NCI-H1092 treated with DMSO at 0.1 percent for 48 hours (cell line): ENCODE data around the gene FAM107B.
"Not testable (repeated sequence)": the region's sequence is repeated elsewhere in the genome, so short reads cannot be mapped to it uniquely, and the experiment has no call there.

ENCODE experiments used
- DNase-seq: peaks from one replicate; lab custom pipeline; 2025; lab: John Stamatoyannopoulos, UW

The FAM107B gene

GRCh38 chr10:14601326-14601725 lies 173.4 kb downstream of the FAM107B start:
- no peak for DNase-seq

DNA sequence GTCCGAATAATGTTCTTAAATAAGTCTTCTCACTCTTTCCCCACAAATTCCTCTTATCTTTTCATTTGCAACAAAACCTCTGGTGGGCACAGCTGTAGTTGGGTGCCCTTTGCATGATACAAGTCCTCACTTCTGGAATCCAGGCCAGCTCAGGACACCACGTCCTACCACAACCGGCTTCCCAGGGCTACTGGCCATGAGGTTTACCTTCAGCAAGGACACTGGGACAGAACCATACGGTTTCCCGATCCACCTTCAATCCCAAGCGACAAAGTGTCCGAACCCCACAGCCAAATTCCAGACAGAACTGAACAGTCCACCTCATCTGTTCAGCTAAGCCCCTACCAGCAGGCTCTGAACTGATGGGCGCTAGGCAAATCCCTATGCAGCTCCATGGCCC lies 174.6 kb downstream of the FAM107B start:
- no peak for DNase-seq

DNA sequence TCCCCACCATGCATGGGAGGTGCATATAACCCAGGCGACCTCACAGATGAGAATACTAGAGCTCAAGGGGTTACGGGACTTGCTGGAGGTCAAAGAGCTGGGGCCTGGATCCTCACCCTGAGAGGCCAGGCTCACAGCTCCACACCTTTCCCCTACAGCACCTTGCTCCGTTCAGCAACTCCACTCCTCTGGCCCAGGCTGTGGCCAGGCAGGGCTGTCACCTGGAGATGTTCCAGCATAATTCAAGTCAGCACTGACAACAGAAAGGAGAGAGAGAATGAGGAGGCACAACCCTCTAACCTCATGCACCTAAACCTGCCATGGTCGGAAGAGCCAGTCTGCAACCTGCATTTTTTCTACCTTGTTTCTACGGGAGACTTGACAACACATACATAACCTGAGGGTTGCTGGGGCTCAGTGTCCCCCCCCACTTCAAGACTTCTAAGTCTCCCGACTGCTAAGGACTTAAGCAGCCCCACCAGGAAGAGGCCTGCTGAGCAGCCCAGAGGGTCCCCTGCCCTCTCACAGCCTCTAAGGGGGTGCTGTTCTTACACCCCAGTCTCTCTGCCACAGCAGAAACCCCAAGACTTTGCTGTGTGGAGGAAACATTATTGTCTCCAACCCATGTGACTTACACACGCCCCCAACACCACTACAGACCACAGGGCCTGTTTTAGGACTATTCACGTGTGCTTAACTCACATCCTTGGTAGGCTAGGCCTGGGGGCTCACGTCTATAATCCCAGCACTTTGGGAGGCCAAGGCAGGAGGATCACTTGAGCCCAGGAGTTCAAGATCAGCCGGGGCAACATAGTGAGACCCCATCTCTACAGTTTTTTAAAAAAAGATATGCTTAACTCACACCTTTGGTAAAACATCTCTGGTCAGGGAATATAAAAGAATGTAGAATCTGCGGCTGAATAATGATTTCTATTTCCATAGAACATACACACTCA lies 175.6 kb downstream of the FAM107B start:
- no peak for DNase-seq

GRCh38 chr10:14595526-14596182 lies 179.0 kb downstream of the FAM107B start:
- no peak for DNase-seq

- no peak for DNase-seq
These were observed 179.7 kb downstream of the FAM107B start for GRCh38 chr10:14594878-14595525.

DNA sequence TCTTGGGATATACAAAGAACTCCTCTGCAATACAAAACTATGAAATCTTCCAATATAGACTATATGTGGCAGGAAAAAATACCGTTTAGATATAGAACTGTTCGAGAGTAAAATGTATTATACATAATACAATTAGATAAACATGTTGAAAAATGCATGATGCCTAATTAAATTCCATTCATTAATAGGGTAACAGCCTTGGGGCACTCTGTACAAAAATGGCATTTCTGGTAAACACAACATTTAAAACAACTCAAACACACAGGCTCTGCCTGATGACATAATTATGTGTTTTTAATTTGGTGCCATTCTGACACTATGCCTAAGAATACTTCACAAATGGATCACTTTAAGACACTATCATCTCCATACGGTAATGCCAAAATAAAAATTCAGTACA lies 180.9 kb downstream of the FAM107B start:
- DNase-seq, result no peak

DNA sequence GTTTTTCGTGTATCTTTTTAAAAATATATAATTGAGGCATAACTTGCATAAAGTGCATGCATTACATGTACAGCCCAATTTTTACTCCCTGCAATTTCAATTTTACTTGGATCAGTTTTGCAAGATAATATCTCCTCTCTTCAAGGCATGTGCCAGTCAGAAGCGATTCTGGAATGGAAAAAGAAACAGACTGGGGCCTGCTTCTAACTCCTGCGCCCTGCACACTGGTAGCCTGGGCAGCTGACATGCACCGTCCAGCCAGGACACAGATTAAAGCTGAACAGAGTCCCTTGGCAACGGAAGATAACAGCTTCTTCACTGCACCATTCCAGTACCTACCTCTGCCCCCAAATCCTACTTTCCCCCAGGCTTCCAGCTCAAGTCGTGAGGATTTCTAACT lies 182.1 kb downstream of the FAM107B start:
- no peak for DNase-seq

- no peak for DNase-seq
These were observed 182.7 kb downstream of the FAM107B start for GRCh38 chr10:14592026-14592425.

GRCh38 chr10:14588938-14589294 lies 185.8 kb downstream of the FAM107B start:
- DNase-seq, result not testable (repeated sequence)

DNA sequence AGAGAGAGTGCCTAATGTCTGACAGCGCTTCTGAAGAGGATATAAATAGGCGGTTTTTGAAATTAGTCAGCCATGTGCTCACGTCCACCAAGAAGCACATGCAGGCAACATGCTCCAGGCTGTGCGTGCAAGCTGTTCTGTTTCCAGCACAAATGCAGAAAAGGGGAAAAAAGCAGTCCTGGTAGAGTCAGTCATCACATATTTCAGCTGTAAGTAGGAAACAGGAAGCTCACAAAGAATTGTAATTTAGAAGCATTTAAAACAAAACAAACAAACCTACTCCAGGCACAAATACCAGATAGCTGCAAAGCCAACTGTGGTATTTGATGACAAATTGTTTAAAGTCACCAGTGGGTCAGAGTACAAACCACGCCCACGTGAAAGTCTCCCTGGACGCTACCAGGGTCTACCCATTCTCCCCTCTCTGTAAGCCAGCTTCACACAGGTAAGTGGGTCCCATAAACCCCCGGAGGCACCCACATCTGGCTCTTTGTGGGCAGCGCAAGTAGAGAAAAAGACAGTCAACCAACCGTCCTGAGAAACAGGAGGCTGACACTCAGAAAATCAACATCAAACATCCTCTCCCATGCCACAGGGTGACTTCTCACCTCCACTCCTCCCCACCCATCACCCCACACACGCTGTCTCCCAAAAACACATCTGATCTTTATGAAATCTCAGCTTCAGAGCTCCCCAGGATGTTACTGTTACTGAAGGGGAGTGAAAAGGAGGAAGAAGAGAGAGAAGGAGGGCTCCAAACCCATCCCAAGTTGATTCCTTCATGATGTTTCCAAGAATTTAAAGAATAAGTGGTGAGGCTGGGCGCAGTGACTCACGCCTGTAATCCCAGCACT lies 186.4 kb downstream of the FAM107B start:
- DNase-seq, result no peak

DNA sequence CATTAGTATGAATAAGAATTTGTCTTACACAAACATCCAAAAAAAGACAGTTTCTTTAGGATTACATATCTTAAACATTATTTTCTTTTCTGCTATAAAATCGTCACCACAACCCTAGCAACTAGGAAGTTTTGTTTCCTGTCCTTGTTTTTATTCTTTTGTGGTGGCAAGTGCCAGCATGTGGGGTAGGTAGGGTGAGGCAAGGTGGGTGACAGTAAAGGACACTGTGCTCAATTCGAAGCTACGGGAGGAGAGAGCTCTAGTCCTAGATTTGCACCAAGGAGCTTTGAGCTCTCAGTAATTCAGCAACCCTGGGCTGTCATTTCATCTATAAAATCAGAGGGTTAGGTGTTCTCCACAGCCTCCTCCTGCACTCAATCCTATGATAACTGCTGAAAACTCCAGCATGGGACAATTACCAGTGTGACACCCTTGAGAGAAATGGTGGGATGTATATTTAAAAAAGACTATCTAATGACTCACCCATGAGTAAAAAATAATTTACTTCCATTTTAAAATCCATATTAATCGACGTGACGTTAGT lies 187.1 kb downstream of the FAM107B start:
- DNase-seq, result no peak

GRCh38 chr10:14586901-14587300 lies 187.8 kb downstream of the FAM107B start:
- no peak for DNase-seq

DNA sequence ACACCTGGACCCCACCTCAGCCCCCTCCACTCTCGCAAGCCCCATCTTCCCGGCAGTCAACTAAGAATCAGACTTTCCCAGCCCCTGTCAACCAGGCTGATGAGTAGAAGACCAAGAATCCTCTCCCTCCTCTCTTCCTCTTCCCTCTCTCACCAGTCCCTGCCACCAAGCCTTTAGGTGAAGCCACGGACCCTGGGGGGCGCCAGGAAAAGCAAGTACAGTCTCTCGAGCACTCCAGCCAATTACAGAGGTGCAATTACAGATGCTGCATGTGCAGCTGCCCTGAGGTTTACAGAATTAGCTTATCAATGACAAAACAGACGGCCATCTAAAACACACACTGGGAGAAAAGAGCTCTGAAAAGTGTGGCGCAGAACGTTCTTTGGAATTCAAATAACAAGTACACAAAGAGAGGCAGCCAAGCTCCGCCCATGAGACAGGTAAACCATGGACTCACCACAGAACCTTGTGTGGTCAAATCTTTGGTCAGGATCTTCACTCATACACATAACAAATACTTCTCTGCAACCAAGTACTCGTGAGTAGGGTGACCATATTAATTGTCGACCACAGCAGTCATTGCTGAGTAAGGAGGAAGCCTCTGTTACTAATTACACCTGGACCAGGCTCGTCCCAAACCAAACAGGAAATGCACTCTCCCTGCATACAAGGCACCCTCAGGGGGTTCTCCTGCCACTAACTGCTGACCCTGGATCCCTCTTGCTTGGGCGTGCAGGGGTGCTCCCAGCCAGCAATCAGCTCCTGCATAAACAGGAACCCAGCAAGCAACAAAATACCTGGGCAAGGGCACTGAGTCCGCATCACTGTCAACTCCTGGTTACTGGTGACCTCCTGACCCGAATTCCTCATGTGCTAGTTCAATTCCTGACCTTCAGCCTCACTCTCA lies 189.2 kb downstream of the FAM107B start:
- DNase-seq, result no peak

DNA sequence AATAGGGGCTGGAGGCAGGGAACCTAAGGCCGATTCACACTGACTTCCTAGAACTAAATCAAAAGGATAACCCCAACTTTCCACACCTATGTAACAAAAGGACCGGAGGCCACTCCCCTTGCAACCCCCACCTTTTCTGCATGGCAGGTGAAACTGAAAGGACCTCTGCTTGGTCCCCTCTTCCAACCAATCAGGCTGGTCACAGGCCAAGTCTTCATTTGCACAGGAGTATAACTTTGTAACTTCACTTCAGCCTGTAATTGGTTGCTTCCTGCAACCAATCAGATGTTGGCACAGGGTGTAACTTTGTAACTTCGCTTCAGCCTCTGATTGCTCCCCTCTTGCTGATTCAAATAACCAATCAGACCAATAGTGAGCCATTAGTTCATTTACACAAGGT lies 190.0 kb downstream of the FAM107B start:
- DNase-seq, result no peak

DNA sequence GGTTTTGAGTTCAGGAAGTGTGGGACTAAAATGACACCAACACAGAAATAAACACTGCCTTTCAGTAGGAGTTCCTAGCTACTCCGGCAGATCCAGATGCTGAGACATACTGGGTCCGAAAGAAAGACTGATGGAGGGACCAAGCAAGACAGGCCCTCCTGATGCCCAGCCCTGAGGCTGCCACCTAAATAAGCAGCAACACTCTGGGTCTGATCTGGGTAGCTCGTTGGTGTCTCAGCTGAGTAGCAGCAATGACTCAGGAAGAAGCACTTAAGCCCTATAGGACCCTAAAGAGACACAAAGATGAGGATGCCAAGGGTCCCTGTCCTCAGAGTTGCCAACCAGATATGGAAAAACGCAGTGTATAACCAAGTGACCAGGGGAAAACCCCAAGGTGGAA lies 190.7 kb downstream of the FAM107B start:
- DNase-seq, result no peak

DNA sequence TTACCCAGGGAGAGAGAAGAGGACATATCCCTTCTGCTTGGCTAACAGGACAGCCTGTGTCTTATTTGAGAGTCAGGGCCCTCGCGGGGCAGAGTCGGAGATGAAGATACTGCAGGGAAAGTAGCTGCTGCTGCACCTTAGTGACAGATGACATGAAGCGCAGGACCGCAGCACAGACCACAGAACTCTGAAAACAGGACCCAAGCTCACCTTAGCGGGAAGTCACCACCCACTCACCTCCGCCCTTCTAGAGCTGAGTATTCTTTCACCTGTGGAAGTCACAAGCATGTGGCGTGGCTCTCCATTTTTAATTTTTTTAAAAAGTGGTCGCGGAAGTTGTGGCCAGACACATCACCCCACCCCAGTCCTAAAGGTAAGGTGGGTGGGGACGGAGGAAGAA lies 191.4 kb downstream of the FAM107B start:
- DNase-seq, result no peak

- no peak for DNase-seq
These were observed 193.0 kb downstream of the FAM107B start for GRCh38 chr10:14581553-14582321.

- DNase-seq, result no peak
These were observed 193.9 kb downstream of the FAM107B start for GRCh38 chr10:14580671-14581332.

DNA sequence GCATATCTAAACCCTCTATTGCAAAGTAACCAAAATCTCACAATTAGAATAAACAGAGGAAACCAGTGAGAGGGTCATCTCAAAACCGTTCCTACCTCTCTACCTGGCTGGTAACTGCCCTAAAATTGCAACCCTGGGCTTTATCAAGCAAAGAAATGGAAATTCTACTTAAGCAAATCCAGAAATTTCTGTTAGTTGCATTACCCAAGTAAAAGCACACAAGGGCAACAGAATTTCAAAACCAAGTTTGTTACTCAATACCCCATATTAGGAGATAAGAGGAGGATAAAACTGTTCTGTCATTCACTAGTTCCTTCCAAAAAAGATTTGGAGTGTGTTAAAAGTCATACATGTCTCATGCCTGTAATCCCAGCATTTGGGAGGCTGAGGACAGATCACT lies 195.3 kb downstream of the FAM107B start:
- DNase-seq, result no peak
